Measurements from ENCODE around the gene SOWAHA. TPM values are rescaled to one million over a fixed set of nuclear protein-coding genes. Genes with fewer than 3 reads are reported as not detected.

Gene SOWAHA
- total and polyA plus RNA-seq, 10 of the 15 experiments (the other 5 are each of a cell fraction or from before 2014, with no cell fraction given) = 0.02 to 0.37 (median 0.05) TPM; not detected in 4

GRCh38 chr5:132837868-132838267 lies 24.8 kb downstream of the SOWAHA start:
- Histone ChIP-seq H3K4me2 (ENCODE audit: control insufficient read depth, insufficient read depth) (no peak overlapping the region), H4K20me1 (ENCODE audit: control insufficient read depth, insufficient read depth) (no peaks in the 10 kb centered on the region), H3K4me3 (no peak overlapping the region), H3K27me3 (replicated peaks in 1 of 2; ENCODE audit: control insufficient read depth in 2 of 2, insufficient read depth in 2 of 2, low read length in 1 of 2) (no peaks in the 10 kb centered on the region), H3K36me3 (ENCODE audit: control insufficient read depth in 2 of 2, insufficient read depth in 2 of 2, low read length in 1 of 2) (no peaks in the 10 kb centered on the region), H3K27ac (ENCODE audit: control insufficient read depth, insufficient read depth) (no peak overlapping the region), H3K4me1 (ENCODE audit: control insufficient read depth, insufficient read depth, low read length) (no peaks in the 10 kb centered on the region), H3K9me3 (replicated peaks; ENCODE audit: control insufficient read depth, insufficient read depth, low read length) (no peaks in the 10 kb centered on the region), H2AFZ (ENCODE audit: control insufficient read depth, low read depth, low read length) (no peak overlapping the region; the same call in 1 of the 2 replicates), H3K79me2 (ENCODE audit: control insufficient read depth, insufficient read depth, low read length) (no peaks in the 10 kb centered on the region), H3K9ac (ENCODE audit: control insufficient read depth, insufficient read depth, low read length) (no peak overlapping the region)
- SMC1A ChIA-PET (ENCODE audit: uncharacterized antibody, unreplicated experiment) = no interaction called here
- POLR2A ChIA-PET = no interaction called here
- DNase-seq (ENCODE audit: low read depth, low spot score) (no peak), ATAC-seq (no peak), FAIRE-seq (no peak)
- BruUV-seq (replicated peaks) = no TSS peak
- CTCF ChIA-PET = interaction anchor here (1.0 to 1.1 kb wide), 2 partner anchors 17 kb away, joined by 3 read pairs; no protein-coding TSS in a partner anchor
- 100% methylated on average over 2 of the region's 2 CpGs for WGBS (ENCODE audit: insufficient coverage, insufficient replicate concordance, low lambda C conversion rate, missing lambda C conversion rate)
- RAD21 ChIA-PET (ENCODE audit: unreplicated experiment) = interaction anchor here (0.5 kb wide), 1 partner anchor 181 kb away, joined by 3 read pairs; no protein-coding TSS in a partner anchor
- in situ Hi-C loops (cut with MboI) = no loop called here
- intact Hi-C loops (cut with micrococcal nuclease; ENCODE audit: unreplicated experiment) = no loop called here
- no peak for TF ChIP-seq RCOR1 (conservative IDR thresholded peaks at IDR 0.05; ENCODE audit: low read depth, low read length)
- TF ChIP-seq CUX1 (IDR thresholded peaks at IDR 0.05; ENCODE audit: insufficient replicate concordance, low read depth, low read length) = no peak
- no peak for TF ChIP-seq JUNB (IDR thresholded peaks at IDR 0.05)
- TF ChIP-seq TCF12 (IDR thresholded peaks at IDR 0.05; ENCODE audit: low read depth, low read length) = no peak
- TF ChIP-seq NFYA (IDR thresholded peaks at IDR 0.05; ENCODE audit: borderline replicate concordance, low read depth, low read length) = no peak
- TF ChIP-seq MYC (IDR thresholded peaks at IDR 0.05; ENCODE audit: insufficient read depth, insufficient read length, insufficient replicate concordance, low read length, severe bottlenecking) = no peak
- TF ChIP-seq YBX1 (IDR thresholded peaks at IDR 0.05) = no peak
- no peak for TF ChIP-seq SMC3 (IDR thresholded peaks at IDR 0.05; ENCODE audit: borderline replicate concordance, low read length)
- no peak for TF ChIP-seq FOXK2 (IDR thresholded peaks at IDR 0.05)
- no peak for TF ChIP-seq PAX5 (IDR thresholded peaks at IDR 0.05; ENCODE audit: borderline replicate concordance, low read depth, low read length)
- TF ChIP-seq BMI1 (IDR thresholded peaks at IDR 0.05; ENCODE audit: borderline replicate concordance) = no peak
- TF ChIP-seq CTCF (IDR thresholded peaks at IDR 0.05 in 2 of 3, conservative IDR thresholded peaks at IDR 0.05 in 1 of 3; ENCODE audit: control insufficient read depth in 2 of 3, extremely low read depth in 1 of 3, insufficient read depth in 1 of 3, low read depth in 3 of 3, low read length in 3 of 3) = no peak
- no peak for TF ChIP-seq MTA2 (IDR thresholded peaks at IDR 0.05; ENCODE audit: low read depth)
- TF ChIP-seq BCL3 (IDR thresholded peaks at IDR 0.05; ENCODE audit: borderline replicate concordance, insufficient read depth, low read depth, low read length, poor library complexity, severe bottlenecking) = no peak
- TF ChIP-seq USF2 (IDR thresholded peaks at IDR 0.05; ENCODE audit: borderline replicate concordance, low read depth, low read length) = no peak
- no peak for TF ChIP-seq NR2C1 (IDR thresholded peaks at IDR 0.05)

Measured in GM12878 (cell line).